ENCODE results near the gene KLHL29. TPM values are rescaled to one million over a fixed set of nuclear protein-coding genes. Genes with fewer than 3 reads are reported as not detected.

KLHL29 gene
- polyA plus RNA-seq, 3 donors: 0.03 TPM; not detected in 2

DNA sequence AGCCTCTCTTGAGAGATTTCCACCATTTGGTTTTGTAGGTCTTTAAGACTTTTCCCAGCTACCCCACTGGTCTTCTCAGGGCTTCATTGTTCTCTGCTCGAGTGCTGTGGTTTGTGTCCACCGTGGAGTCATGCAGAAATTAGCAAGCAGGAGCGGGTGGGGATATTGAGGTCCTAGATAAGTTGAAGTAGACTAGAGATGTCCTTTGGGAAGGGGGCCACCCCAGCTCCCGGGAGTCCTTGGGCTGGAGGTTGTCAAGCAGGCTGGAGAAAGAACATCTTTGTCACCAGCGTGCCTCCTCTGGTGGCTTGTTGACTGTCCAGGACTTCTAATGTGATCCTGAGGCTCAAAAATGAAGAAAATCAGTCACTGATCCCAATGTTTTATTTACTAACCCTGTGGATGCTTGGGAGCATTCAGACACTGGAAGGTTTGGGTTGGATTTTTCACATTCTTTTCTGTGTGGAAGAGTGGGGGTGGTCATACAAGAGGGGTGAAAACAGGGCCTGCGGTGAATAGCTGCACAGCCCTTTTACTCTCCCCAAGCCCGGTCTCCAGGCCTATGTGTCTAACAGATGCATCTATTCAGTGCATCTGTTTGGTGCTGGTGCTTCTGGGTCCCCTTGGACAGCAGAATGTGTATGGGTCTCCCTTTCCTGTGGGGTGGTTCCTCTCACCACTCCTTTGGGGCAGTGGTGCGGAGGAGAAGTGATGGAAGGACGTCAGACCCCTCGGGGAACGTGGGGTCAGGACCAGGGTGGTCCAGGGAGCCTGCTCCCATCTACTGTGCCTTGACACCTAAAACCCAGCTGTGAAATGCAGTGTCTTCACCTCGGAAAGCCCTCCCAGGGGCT, 208.1 kb downstream of the KLHL29 start:
- H3K4me3 Mint-ChIP-seq: no peak overlapping the region
- no peak for DNase-seq
- intact Hi-C loops (cut with micrococcal nuclease): no loop called here
- Histone ChIP-seq H3K79me2 (ENCODE audit: insufficient read depth, low read length) (no peaks in the 10 kb centered on the region), H3K9ac (ENCODE audit: insufficient read depth, low read length, poor library complexity, severe bottlenecking) (no peak overlapping the region), H2AFZ (ENCODE audit: insufficient read depth, low read depth, low read length, poor library complexity, severe bottlenecking) (no peak overlapping the region), H3K36me3 (replicated peaks in 1 of 2; ENCODE audit: control insufficient read depth in 1 of 2, insufficient read depth in 2 of 2, low read length in 2 of 2) (no peaks in the 10 kb centered on the region), H3K27ac (ENCODE audit: low read depth in 1 of 2, low read length in 2 of 2) (no peak overlapping the region), H4K20me1 (ENCODE audit: insufficient read depth, low read length) (no peaks in the 10 kb centered on the region), H3K27me3 (ENCODE audit: control insufficient read depth in 2 of 2, insufficient read depth in 2 of 2, low read length in 2 of 2) (peaks cover 0 to 6% of the 10 kb centered on the region in 2 donors), H3K4me1 (ENCODE audit: control insufficient read depth in 1 of 2, insufficient read depth in 2 of 2, low read length in 2 of 2) (no peaks in the 10 kb centered on the region), H3K4me3 (replicated peaks in 1 of 3; ENCODE audit: low read depth in 2 of 3, low read length in 3 of 3) (no peak overlapping the region), H3K4me2 (replicated peaks; ENCODE audit: extremely low read depth, low read length, poor library complexity, severe bottlenecking) (no peak overlapping the region), H3K9me3 (replicated peaks in 1 of 2; ENCODE audit: control insufficient read depth in 1 of 2, insufficient read depth in 1 of 2, low read length in 2 of 2) (no peaks in the 10 kb centered on the region)
- peaks cover 0 to 2% (median 0%) of the 10 kb centered on the region in 7 donors for H3K9me3 Mint-ChIP-seq
- H3K36me3 Mint-ChIP-seq: no peaks in the 10 kb centered on the region
- peak overlapping the region in 1 of 7 donors; percentile 49 for H3K27ac Mint-ChIP-seq
- peaks cover 5 to 29% (median 14%) of the 10 kb centered on the region in 3 donors for H3K27me3 Mint-ChIP-seq (ENCODE audit: low read depth in 3 of 3)
- TF ChIP-seq, protein P1, sequence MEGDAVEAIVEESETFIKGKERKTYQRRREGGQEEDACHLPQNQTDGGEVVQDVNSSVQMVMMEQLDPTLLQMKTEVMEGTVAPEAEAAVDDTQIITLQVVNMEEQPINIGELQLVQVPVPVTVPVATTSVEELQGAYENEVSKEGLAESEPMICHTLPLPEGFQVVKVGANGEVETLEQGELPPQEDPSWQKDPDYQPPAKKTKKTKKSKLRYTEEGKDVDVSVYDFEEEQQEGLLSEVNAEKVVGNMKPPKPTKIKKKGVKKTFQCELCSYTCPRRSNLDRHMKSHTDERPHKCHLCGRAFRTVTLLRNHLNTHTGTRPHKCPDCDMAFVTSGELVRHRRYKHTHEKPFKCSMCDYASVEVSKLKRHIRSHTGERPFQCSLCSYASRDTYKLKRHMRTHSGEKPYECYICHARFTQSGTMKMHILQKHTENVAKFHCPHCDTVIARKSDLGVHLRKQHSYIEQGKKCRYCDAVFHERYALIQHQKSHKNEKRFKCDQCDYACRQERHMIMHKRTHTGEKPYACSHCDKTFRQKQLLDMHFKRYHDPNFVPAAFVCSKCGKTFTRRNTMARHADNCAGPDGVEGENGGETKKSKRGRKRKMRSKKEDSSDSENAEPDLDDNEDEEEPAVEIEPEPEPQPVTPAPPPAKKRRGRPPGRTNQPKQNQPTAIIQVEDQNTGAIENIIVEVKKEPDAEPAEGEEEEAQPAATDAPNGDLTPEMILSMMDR (IDR thresholded peaks at IDR 0.05): no peak
- no peaks in the 10 kb centered on the region for H3K4me1 Mint-ChIP-seq
- 100% methylated on average over 7 of the region's 12 CpGs for WGBS (ENCODE audit: insufficient coverage)

DNA sequence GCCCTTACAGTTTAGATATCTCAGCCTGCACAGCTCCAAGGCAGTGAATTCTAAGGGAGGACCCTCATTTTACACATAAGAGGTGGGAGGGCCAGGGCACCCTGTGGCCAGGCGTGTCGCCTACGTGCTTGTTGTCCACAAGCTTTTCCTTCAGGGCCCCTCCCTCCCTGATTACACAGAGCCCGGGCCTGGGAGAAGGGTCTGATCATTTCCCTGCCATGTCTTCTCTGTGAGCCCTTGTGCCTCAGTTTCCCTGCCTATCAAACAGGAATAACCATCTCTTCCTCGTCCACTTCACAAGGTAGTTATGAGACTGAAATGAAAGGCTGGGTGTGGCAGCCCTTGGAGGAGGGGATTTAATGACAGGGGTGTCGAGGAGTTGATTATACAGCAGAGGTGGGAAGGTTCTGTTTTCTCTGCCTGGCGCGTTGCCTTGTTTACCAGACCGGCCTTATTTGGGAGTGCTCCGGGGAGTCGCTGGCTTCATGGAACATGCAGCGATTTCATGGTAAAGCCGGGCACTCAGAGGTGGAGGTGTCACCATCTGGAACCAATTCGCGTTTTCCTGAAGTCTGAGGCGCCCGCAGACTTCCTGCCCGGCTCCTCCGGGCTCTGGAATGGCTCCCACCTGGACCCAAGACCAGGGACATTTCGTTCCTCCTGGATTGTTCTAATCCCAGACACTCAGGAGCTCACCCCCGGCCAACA, 208.9 kb downstream of the KLHL29 start:
- DNase-seq: no peak
- Histone ChIP-seq H3K9me3 (replicated peaks in 1 of 2; ENCODE audit: control insufficient read depth in 1 of 2, insufficient read depth in 1 of 2, low read length in 2 of 2) (no peaks in the 10 kb centered on the region), H3K79me2 (ENCODE audit: insufficient read depth, low read length) (no peaks in the 10 kb centered on the region), H3K27me3 (ENCODE audit: control insufficient read depth in 2 of 2, insufficient read depth in 2 of 2, low read length in 2 of 2) (peaks cover 0 to 6% of the 10 kb centered on the region in 2 donors), H3K4me1 (ENCODE audit: control insufficient read depth in 1 of 2, insufficient read depth in 2 of 2, low read length in 2 of 2) (no peaks in the 10 kb centered on the region), H3K9ac (ENCODE audit: insufficient read depth, low read length, poor library complexity, severe bottlenecking) (no peak overlapping the region), H2AFZ (ENCODE audit: insufficient read depth, low read depth, low read length, poor library complexity, severe bottlenecking) (no peak overlapping the region), H3K36me3 (replicated peaks in 1 of 2; ENCODE audit: control insufficient read depth in 1 of 2, insufficient read depth in 2 of 2, low read length in 2 of 2) (no peaks in the 10 kb centered on the region), H3K4me3 (replicated peaks in 1 of 3; ENCODE audit: low read depth in 2 of 3, low read length in 3 of 3) (no peak overlapping the region), H3K27ac (ENCODE audit: low read depth in 1 of 2, low read length in 2 of 2) (no peak overlapping the region), H3K4me2 (replicated peaks; ENCODE audit: extremely low read depth, low read length, poor library complexity, severe bottlenecking) (no peak overlapping the region), H4K20me1 (ENCODE audit: insufficient read depth, low read length) (no peaks in the 10 kb centered on the region)
- 86% methylated on average over 12 of the region's 21 CpGs for whole genome bisulfite sequencing (ENCODE audit: insufficient coverage)
- H3K36me3 Mint-ChIP-seq: no peaks in the 10 kb centered on the region
- no peaks in the 10 kb centered on the region for H3K4me1 Mint-ChIP-seq
- H3K27ac Mint-ChIP-seq: no peak overlapping the region
- peaks cover 0 to 2% (median 0%) of the 10 kb centered on the region in 7 donors for H3K9me3 Mint-ChIP-seq
- H3K4me3 Mint-ChIP-seq: no peak overlapping the region
- H3K27me3 Mint-ChIP-seq (ENCODE audit: low read depth in 3 of 3): peaks cover 5 to 30% (median 14%) of the 10 kb centered on the region in 3 donors
- TF ChIP-seq, protein P1 (IDR thresholded peaks at IDR 0.05): no peak
- intact Hi-C loops (cut with micrococcal nuclease): no loop called here
